GM23338 (cell line): ENCODE measurements around the gene HSBP1. TPM values are rescaled to one million over a fixed set of nuclear protein-coding genes. Genes with fewer than 3 reads are reported as not detected.

ENCODE experiments used
- ATAC-seq: fragments of 200-7000 bp; cut with Tn5 transposase; 3 replicates; pipeline ENCODE4 v1.9.1; 2020
- DNase-seq: peaks from one replicate; pipeline ENCODE4 v3.0.0-alpha.2; 2015; ENCODE audit warnings: low spot score
- H2AFZ ChIP-seq: fragments of 200-600 bp; sonication (generic); 2 replicates; pipeline ENCODE4 v1.8.0; 2016; ENCODE audit warnings: antibody characterized with exemption, mild to moderate bottlenecking, moderate library complexity
- H3F3A ChIP-seq: fragments of 200-600 bp; sonication (generic); replicated peaks from 2 replicates; pipeline ENCODE4 v1.8.0; 2017; ENCODE audit warnings: antibody characterized with exemption, mixed run types, low read depth
- H3K27ac ChIP-seq: fragments of 200-600 bp; sonication (generic); 2 replicates; pipeline ENCODE4 v1.6.1; 2016; ENCODE audit warnings: low read depth
- H3K27me3 ChIP-seq: fragments of 200-600 bp; sonication (generic); 2 replicates; pipeline ENCODE4 v1.8.0; 2016; ENCODE audit warnings: mild to moderate bottlenecking, mixed run types, moderate library complexity; ENCODE audit not compliant: insufficient read depth
- H3K36me3 ChIP-seq: fragments of 200-600 bp; sonication (generic); 2 replicates; pipeline ENCODE4 v1.8.0; 2016; ENCODE audit warnings: mild to moderate bottlenecking; ENCODE audit not compliant: insufficient read depth
- H3K4me1 ChIP-seq: fragments of 200-600 bp; sonication (generic); 2 replicates; pipeline ENCODE4 v1.8.0; 2016; ENCODE audit warnings: mild to moderate bottlenecking, moderate library complexity; ENCODE audit not compliant: insufficient read depth
- H3K4me2 ChIP-seq: fragments of 200-600 bp; sonication (generic); 2 replicates; pipeline ENCODE4 v1.7.1; 2017; ENCODE audit warnings: mixed run types
- H3K4me3 ChIP-seq: fragments of 200-600 bp; sonication (generic); 2 replicates; pipeline ENCODE4 v1.6.1; 2016; ENCODE audit warnings: mixed run types
- H3K79me2 ChIP-seq: fragments of 200-600 bp; sonication (generic); replicated peaks from 2 replicates; pipeline ENCODE4 v1.8.0; 2017; ENCODE audit warnings: mild to moderate bottlenecking; ENCODE audit not compliant: insufficient read depth
- H3K9me2 ChIP-seq: fragments of 200-600 bp; sonication (generic); 2 replicates; pipeline ENCODE4 v1.8.0; 2017; ENCODE audit not compliant: insufficient read depth
- H4K20me1 ChIP-seq: fragments of 200-600 bp; sonication (generic); replicated peaks from 2 replicates; pipeline ENCODE4 v1.8.0; 2017; ENCODE audit warnings: mild to moderate bottlenecking; ENCODE audit not compliant: insufficient read depth
- H3K27ac Mint-ChIP-seq: 2 replicates; pipeline ENCODE4 v1.8.0; 2020; ENCODE audit warnings: inconsistent platforms, mild to moderate bottlenecking, moderate library complexity, mixed read lengths
- H3K27me3 Mint-ChIP-seq: 3 replicates; pipeline ENCODE4 v1.8.0; 2022; ENCODE audit warnings: low read depth, mild to moderate bottlenecking, moderate library complexity, mixed read lengths, inconsistent platforms; ENCODE audit not compliant: insufficient read depth, poor library complexity
- H3K36me3 Mint-ChIP-seq: 3 replicates; pipeline ENCODE4 v1.8.0; 2021; ENCODE audit warnings: low read depth, mild to moderate bottlenecking, inconsistent platforms, moderate library complexity, mixed read lengths
- H3K4me1 Mint-ChIP-seq: 3 replicates; pipeline ENCODE4 v1.8.0; 2020; ENCODE audit warnings: mild to moderate bottlenecking, inconsistent platforms, mixed read lengths
- H3K4me3 Mint-ChIP-seq: 3 replicates; pipeline ENCODE4 v1.8.0; 2021; ENCODE audit warnings: moderate library complexity, mild to moderate bottlenecking, inconsistent platforms, mixed read lengths
- H3K9me3 Mint-ChIP-seq: 3 replicates; pipeline ENCODE4 v1.8.0; 2020; ENCODE audit warnings: moderate library complexity, mild to moderate bottlenecking, inconsistent platforms, mixed read lengths
- JUNB ChIP-seq: IDR thresholded peaks from one replicate; pipeline ENCODE4 v1.6.1; 2016; ENCODE audit warnings: antibody characterized with exemption; ENCODE audit not compliant: unreplicated experiment
- REST ChIP-seq: IDR thresholded peaks from one replicate; pipeline ENCODE4 v1.6.1; 2018; ENCODE audit warnings: antibody characterized with exemption; ENCODE audit not compliant: unreplicated experiment
- STAT1 ChIP-seq: IDR thresholded peaks from one replicate; pipeline ENCODE4 v1.6.1; 2016; ENCODE audit warnings: antibody characterized with exemption; ENCODE audit not compliant: unreplicated experiment
- ZNF462 ChIP-seq: fragments of 250-450 bp; sonication (Bioruptor Pico); IDR thresholded peaks from 2 replicates; pipeline ENCODE4 v1.5.0; 2020; ENCODE audit warnings: mild to moderate bottlenecking, moderate library complexity
- polyA plus RNA-seq: library from polyadenylated mRNA; unstranded; fragments of >200 nt; fragmentation: Nextera tagmentation; extraction: Ambion mirVana; gene quantifications from 2 replicates; pipeline ENCODE4 v1.2.1, GENCODE V29; 2016
- total RNA-seq: library from RNA; depleted of rRNA; stranded (reverse); fragments of >200 nt; shearing (Covaris generic); gene quantifications from 2 replicates; pipeline ENCODE4 v1.2.3, GENCODE V29; 2014

HSBP1 gene
- total and polyA plus RNA-seq, 2 experiments from 2014 or later, result 71.0 to 817 TPM

- TF ChIP-seq ZNF462 (CRISPR knock-in tag), result no peak
These were observed 4.0 kb upstream of the HSBP1 start (continued) for GRCh38 chr16:83803811-83804210.

- no peaks in the 10 kb centered on the region; the same call in 2 of the 3 replicates for H3K9me3 Mint-ChIP-seq
- TF ChIP-seq JUNB (no peak), REST (no peak), ZNF462 (CRISPR knock-in tag) (no peak), STAT1 (no peak)
These were observed 3.4 kb upstream of the HSBP1 start for GRCh38 chr16:83804366-83804765.

More at GRCh38 chr16:83804366-83804765, 3.4 kb upstream of the HSBP1 start:
- Histone ChIP-seq H3K27me3 (no peaks in the 10 kb centered on the region), H3K79me2 (peaks cover 13% of the 10 kb centered on the region), H3K27ac (no peak overlapping the region; the same call in 1 of the 2 replicates), H3K4me1 (peaks cover 40% of the 10 kb centered on the region), H3F3A (0 out of 2 replicates have a peak, but pooled peaks cover 4% of the 10 kb centered on the region), H3K9me2 (peaks cover 6% of the 10 kb centered on the region; the same call in 1 of the 2 replicates), H3K36me3 (no peaks in the 10 kb centered on the region), H3K4me3 (no peak overlapping the region), H4K20me1 (no peaks in the 10 kb centered on the region), H2AFZ (peak overlapping the region; percentile 88), H3K4me2 (0 out of 2 replicates have a peak overlapping the region, but pooled peaks have one; percentile 29)
- no peak overlapping the region for H3K27ac Mint-ChIP-seq
- H3K36me3 Mint-ChIP-seq, result peaks cover 5% of the 10 kb centered on the region
- peaks cover 40% of the 10 kb centered on the region for H3K4me1 Mint-ChIP-seq
- no peak for DNase-seq
- no peak for ATAC-seq
- H3K27me3 Mint-ChIP-seq, result peaks cover 10% of the 10 kb centered on the region
- no peak overlapping the region for H3K4me3 Mint-ChIP-seq
